Caco-2 (cell line): Measurements from ENCODE around the gene USF2. TPM values are rescaled to one million over a fixed set of nuclear protein-coding genes. Genes with fewer than 3 reads are reported as not detected.
A peak's percentile ranks its signal among the peaks of the same experiment; 100 is the strongest.

Experiments used
- BruUV-seq: library from RNA; stranded (reverse); fragments of 400-500 nt; replicated peaks from 2 replicates; lab custom pipeline; 2021; lab: Mats Ljungman, UMichigan
- CTCF ChIA-PET: fragments of 300-600 bp; sonication (Branson Sonifier 250); formaldehyde crosslinking; loops from one replicate; lab custom pipeline; 2022; ENCODE audit warnings: antibody characterized with exemption; lab: Charles Lee
- POLR2A ChIA-PET: fragments of 300-600 bp; sonication (Branson Sonifier 250); formaldehyde crosslinking; loops from one replicate; lab custom pipeline; 2022; ENCODE audit warnings: antibody characterized with exemption; lab: Charles Lee
- DNase-seq, 2 experiments: peaks; one replicate each; pipeline versions ENCODE4 v3.0.0 to v3.0.0-alpha.2; 2020 to 2022
- H3K27me3 ChIP-seq: replicated peaks from 2 replicates; pipeline ENCODE4 v1.6.0; 2011; ENCODE audit warnings: low read length; ENCODE audit not compliant: control insufficient read depth, insufficient read depth
- H3K36me3 ChIP-seq: 2 replicates; pipeline ENCODE4 v1.5.1; 2011; ENCODE audit warnings: low read length; ENCODE audit not compliant: control insufficient read depth, insufficient read depth
- H3K4me1 ChIP-seq: fragments of 250-450 bp; sonication (Bioruptor Pico); 2 replicates; pipeline ENCODE4 v1.5.1; 2020; ENCODE audit warnings: mild to moderate bottlenecking
- H3K4me3 ChIP-seq: 2 replicates; pipeline ENCODE4 v1.5.1; 2011; ENCODE audit warnings: low read depth, mild to moderate bottlenecking, control low read depth, low read length
- H3K9me3 ChIP-seq: fragments of 250-450 bp; sonication (Bioruptor Pico); 2 replicates; pipeline ENCODE4 v1.5.1; 2020; ENCODE audit warnings: mild to moderate bottlenecking, moderate library complexity
- H3K27ac Mint-ChIP-seq: one replicate; pipeline ENCODE4 v1.8.0; 2022; ENCODE audit warnings: mixed read lengths; ENCODE audit not compliant: unreplicated experiment
- H3K27me3 Mint-ChIP-seq: one replicate; pipeline ENCODE4 v1.8.0; 2022; ENCODE audit warnings: mixed read lengths; ENCODE audit not compliant: insufficient read depth, unreplicated experiment
- H3K36me3 Mint-ChIP-seq: one replicate; pipeline ENCODE4 v1.8.0; 2022; ENCODE audit warnings: mild to moderate bottlenecking, mixed read lengths; ENCODE audit not compliant: insufficient read depth, unreplicated experiment
- H3K4me1 Mint-ChIP-seq: one replicate; pipeline ENCODE4 v1.8.0; 2022; ENCODE audit warnings: low read depth, mixed read lengths; ENCODE audit not compliant: unreplicated experiment
- H3K4me3 Mint-ChIP-seq: one replicate; pipeline ENCODE4 v1.8.0; 2022; ENCODE audit warnings: mild to moderate bottlenecking, moderate library complexity, mixed read lengths; ENCODE audit not compliant: unreplicated experiment
- H3K9me3 Mint-ChIP-seq: one replicate; pipeline ENCODE4 v1.8.0; 2022; ENCODE audit warnings: mixed read lengths; ENCODE audit not compliant: unreplicated experiment
- intact Hi-C: fragments of 100-400 bp; cut with micrococcal nuclease; formaldehyde crosslinking; loops from one replicate; pipeline ENCODE4 v1.10.0; 2022; ENCODE audit not compliant: unreplicated experiment
- total RNA-seq: library from RNA; stranded (reverse); gene quantifications from 2 replicates; pipeline ENCODE4 v1.2.3, GENCODE V29; 2022
- TF ChIP-seq, protein P1 (sequence below), 2 experiments: fragments of 200-600 bp in 1 of 2; IDR thresholded peaks; 1 replicate in 1 of 2; 2 replicates in 1 of 2; pipeline versions ENCODE4 v1.5.1 to v1.8.0; 2011 to 2022; ENCODE audit warnings: antibody characterized with exemption in 1 of 2, control low read depth in 1 of 2, inconsistent platforms in 1 of 2, low read depth in 1 of 2, low read length in 1 of 2, mild to moderate bottlenecking in 1 of 2, moderate library complexity in 1 of 2; ENCODE audit not compliant: insufficient read depth in 1 of 2, severe bottlenecking in 1 of 2, unreplicated experiment in 1 of 2

Gene USF2
- total RNA-seq, 1 experiment from 2014 or later, result 105 TPM

DNA sequence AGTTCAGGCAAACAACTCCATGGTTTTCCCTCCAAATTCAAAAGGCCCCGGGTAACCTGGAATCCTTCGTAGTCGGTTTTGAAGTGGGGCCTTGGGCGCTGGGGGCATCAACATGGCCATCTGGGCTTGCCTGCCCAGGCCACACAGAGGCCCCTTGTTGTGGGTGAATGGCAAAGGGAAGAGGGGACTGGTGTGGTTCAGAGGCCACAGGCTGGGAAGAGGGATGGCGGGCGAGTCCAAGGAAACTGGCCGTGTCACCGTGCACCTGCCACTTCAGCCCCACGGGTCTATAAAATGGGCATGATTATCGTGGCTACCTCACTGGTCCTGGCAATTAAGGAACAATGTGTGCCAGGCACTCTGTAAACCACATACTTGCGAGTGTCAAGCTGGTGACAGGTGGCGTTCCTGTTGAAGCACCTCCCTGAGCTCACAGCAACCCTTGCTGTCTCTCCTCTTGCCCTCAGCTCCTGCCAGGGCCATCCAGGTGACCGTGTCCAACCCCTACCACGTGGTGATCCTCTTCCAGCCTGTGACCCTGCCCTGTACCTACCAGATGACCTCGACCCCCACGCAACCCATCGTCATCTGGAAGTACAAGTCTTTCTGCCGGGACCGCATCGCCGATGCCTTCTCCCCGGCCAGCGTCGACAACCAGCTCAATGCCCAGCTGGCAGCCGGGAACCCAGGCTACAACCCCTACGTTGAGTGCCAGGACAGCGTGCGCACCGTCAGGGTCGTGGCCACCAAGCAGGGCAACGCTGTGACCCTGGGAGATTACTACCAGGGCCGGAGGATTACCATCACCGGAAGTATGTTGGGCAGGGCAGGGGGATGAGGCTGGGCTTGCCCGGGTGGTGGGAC is 18.7 kb upstream of the USF2 start:
- DNase-seq, result no peak
- H3K9me3 Mint-ChIP-seq, result no peaks in the 10 kb centered on the region
- POLR2A ChIA-PET, result no interaction called here
- Histone ChIP-seq H3K4me3 (peak overlapping the region; percentile 91), H3K27me3 (no peaks in the 10 kb centered on the region), H3K4me1 (peaks cover 11% of the 10 kb centered on the region), H3K9me3 (no peaks in the 10 kb centered on the region), H3K36me3 (peaks cover 10% of the 10 kb centered on the region)
- intact Hi-C loops, result loop anchor here (2.0 to 10.0 kb wide), 3 partner anchors 15 to 185 kb away; partner anchors contain the start of genes FXYD1 and LGI4
- TF ChIP-seq, protein P1, sequence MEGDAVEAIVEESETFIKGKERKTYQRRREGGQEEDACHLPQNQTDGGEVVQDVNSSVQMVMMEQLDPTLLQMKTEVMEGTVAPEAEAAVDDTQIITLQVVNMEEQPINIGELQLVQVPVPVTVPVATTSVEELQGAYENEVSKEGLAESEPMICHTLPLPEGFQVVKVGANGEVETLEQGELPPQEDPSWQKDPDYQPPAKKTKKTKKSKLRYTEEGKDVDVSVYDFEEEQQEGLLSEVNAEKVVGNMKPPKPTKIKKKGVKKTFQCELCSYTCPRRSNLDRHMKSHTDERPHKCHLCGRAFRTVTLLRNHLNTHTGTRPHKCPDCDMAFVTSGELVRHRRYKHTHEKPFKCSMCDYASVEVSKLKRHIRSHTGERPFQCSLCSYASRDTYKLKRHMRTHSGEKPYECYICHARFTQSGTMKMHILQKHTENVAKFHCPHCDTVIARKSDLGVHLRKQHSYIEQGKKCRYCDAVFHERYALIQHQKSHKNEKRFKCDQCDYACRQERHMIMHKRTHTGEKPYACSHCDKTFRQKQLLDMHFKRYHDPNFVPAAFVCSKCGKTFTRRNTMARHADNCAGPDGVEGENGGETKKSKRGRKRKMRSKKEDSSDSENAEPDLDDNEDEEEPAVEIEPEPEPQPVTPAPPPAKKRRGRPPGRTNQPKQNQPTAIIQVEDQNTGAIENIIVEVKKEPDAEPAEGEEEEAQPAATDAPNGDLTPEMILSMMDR (IDR thresholded peaks at IDR 0.05; ENCODE audit: insufficient read depth in 1 of 2, low read depth in 1 of 2, low read length in 1 of 2, severe bottlenecking in 1 of 2, unreplicated experiment in 1 of 2), result no peak
- no TSS peak for BruUV-seq
- H3K27me3 Mint-ChIP-seq, result no peaks in the 10 kb centered on the region
- H3K4me1 Mint-ChIP-seq, result peaks cover 21% of the 10 kb centered on the region
- CTCF ChIA-PET, result no interaction called here
- H3K4me3 Mint-ChIP-seq, result peak overlapping the region; percentile 86
- peak overlapping the region; percentile 94 for H3K27ac Mint-ChIP-seq
- peaks cover 77% of the 10 kb centered on the region for H3K36me3 Mint-ChIP-seq

DNA sequence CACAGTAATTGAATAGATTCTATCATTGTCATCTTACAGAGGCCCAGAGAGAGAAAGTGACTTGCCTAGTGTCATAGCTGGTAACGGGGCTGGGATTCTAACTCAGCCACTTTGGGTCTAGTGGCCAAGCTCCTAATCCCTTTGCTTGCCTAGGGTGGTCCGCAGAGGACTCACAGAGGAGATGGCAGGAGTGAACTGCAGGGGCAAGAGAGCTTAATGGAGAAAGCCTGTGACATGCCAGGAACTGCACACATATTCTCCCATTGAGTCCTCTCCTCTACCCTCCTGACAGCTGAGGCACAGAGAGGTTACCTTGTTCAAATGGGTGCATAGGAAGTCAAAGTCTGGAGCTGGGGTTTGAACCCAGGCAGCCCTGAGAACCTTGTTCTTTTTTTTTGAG is 17.3 kb upstream of the USF2 start:
- no peak overlapping the region for H3K4me3 Mint-ChIP-seq
- CTCF ChIA-PET, result no interaction called here
- no TSS peak for BruUV-seq

More for the DNA sequence above, 17.3 kb upstream of the USF2 start:
- no peak overlapping the region for H3K4me3 ChIP-seq
- H3K9me3 ChIP-seq, result no peaks in the 10 kb centered on the region
- peaks cover 12% of the 10 kb centered on the region for H3K36me3 ChIP-seq
- POLR2A ChIA-PET, result interaction anchor here (0.9 kb wide), 1 partner anchor 18 kb away, joined by 3 read pairs; no protein-coding TSS in a partner anchor
- H3K36me3 Mint-ChIP-seq, result peaks cover 87% of the 10 kb centered on the region
- H3K4me1 Mint-ChIP-seq, result peaks cover 21% of the 10 kb centered on the region
- peaks cover 10% of the 10 kb centered on the region for H3K4me1 ChIP-seq
- H3K27me3 ChIP-seq, result no peaks in the 10 kb centered on the region
- no peaks in the 10 kb centered on the region for H3K27me3 Mint-ChIP-seq
- TF ChIP-seq, protein P1 (IDR thresholded peaks at IDR 0.05; ENCODE audit: insufficient read depth in 1 of 2, low read depth in 1 of 2, low read length in 1 of 2, severe bottlenecking in 1 of 2, unreplicated experiment in 1 of 2), result no peak
- no peaks in the 10 kb centered on the region for H3K9me3 Mint-ChIP-seq
- intact Hi-C loops, result no loop called here
- no peak overlapping the region for H3K27ac Mint-ChIP-seq
- no peak for DNase-seq
